ENCODE results near the gene IPO5.

DNA sequence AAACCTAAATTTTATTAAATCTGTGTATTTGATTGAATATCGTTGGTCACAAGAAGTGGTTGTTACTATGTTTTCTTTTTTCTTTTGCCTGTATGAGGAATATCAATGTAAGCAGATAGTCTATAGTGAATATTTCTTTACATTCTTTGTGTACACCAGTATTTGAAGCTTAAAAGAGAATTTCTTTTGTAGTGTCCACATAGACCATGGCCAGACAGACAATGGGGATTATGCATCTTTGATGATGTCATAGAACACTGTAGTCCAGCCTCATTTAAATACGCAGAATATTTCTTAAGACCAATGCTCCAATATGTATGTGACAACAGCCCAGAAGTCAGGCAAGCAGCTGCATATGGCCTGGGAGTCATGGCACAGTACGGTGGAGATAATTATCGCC lies 64.8 kb downstream of the IPO5 start:
- TF ChIP-seq, protein P1, sequence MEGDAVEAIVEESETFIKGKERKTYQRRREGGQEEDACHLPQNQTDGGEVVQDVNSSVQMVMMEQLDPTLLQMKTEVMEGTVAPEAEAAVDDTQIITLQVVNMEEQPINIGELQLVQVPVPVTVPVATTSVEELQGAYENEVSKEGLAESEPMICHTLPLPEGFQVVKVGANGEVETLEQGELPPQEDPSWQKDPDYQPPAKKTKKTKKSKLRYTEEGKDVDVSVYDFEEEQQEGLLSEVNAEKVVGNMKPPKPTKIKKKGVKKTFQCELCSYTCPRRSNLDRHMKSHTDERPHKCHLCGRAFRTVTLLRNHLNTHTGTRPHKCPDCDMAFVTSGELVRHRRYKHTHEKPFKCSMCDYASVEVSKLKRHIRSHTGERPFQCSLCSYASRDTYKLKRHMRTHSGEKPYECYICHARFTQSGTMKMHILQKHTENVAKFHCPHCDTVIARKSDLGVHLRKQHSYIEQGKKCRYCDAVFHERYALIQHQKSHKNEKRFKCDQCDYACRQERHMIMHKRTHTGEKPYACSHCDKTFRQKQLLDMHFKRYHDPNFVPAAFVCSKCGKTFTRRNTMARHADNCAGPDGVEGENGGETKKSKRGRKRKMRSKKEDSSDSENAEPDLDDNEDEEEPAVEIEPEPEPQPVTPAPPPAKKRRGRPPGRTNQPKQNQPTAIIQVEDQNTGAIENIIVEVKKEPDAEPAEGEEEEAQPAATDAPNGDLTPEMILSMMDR (conservative IDR thresholded peaks at IDR 0.05; ENCODE audit: low read length) = no peak
- no peak for TF ChIP-seq EZH2phosphoT487 (IDR thresholded peaks at IDR 0.05; ENCODE audit: borderline replicate concordance, low read depth, low read length)
